22Rv1 (cell line): ENCODE results near the gene TMSB4X.

Experiments used
- ZFX ChIP-seq: fragments of 450-650 bp; IDR thresholded peaks from 2 replicates; pipeline ENCODE4 v1.6.1; 2017; ENCODE audit warnings: antibody characterized with exemption, borderline replicate concordance
- TF ChIP-seq, protein P1 (sequence below): fragments of 450-650 bp; IDR thresholded peaks from 2 replicates; pipeline ENCODE4 v1.5.1; 2017; ENCODE audit warnings: mild to moderate bottlenecking

DNA sequence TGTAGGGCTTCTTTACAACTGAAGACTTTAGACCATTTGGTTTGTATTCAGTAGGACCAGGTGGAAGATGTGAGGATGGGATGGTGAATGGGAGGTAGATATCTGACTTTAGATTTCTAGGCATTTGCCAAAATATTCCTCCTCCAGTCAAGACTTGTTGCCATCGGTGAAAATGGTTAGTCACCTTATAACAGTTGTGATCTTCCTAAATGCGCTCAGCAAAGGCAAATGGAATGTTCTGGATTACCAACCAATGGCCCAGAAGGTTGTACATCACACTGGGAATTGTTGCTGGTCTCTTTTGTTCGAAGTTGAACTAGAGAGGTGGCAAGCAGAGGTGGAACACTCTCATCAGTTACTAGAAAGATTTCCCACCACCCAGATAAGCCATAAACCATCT is 33.9 kb downstream of the TMSB4X start:
- TF ChIP-seq, protein P1, sequence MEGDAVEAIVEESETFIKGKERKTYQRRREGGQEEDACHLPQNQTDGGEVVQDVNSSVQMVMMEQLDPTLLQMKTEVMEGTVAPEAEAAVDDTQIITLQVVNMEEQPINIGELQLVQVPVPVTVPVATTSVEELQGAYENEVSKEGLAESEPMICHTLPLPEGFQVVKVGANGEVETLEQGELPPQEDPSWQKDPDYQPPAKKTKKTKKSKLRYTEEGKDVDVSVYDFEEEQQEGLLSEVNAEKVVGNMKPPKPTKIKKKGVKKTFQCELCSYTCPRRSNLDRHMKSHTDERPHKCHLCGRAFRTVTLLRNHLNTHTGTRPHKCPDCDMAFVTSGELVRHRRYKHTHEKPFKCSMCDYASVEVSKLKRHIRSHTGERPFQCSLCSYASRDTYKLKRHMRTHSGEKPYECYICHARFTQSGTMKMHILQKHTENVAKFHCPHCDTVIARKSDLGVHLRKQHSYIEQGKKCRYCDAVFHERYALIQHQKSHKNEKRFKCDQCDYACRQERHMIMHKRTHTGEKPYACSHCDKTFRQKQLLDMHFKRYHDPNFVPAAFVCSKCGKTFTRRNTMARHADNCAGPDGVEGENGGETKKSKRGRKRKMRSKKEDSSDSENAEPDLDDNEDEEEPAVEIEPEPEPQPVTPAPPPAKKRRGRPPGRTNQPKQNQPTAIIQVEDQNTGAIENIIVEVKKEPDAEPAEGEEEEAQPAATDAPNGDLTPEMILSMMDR = no peak
- TF ChIP-seq ZFX = no peak
